ENCODE data around the gene GLOD4. TPM values are rescaled to one million over a fixed set of nuclear protein-coding genes. Genes with fewer than 3 reads are reported as not detected.

GLOD4 gene
- polyA plus RNA-seq, 1 experiment: 15.8 TPM

DNA sequence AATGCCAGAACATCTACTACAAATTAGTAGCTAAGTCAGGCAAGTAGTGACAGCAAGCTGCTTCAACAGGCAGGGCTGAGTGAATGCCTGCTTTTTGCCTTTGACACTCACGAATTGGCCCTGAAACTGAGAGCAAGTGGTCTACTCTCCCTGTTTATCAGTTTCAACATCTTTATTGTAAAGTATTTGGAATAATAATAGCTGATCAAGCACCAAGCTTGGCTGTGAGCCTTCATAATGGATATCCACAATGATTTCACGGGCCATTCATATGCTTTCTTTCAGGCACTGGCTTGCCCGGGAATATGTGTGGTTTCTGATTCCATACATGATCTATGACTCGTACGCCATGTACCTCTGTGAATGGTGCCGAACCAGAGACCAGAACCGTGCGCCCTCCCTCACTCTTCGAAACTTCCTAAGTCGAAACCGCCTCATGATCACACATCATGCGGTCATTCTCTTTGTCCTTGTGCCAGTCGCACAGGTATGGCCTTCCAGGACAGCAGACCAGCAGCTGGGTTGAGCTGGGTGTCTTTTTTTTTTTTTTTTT is 44.4 kb downstream of the GLOD4 start:
- DNase-seq (ENCODE audit: low read depth): no peak
- H3K36me3 ChIP-seq (ENCODE audit: control insufficient read depth, insufficient read depth, low read length): peaks cover 11% of the 10 kb centered on the region
- ChIA-PET POLR2A (no interaction called here), CTCF (interaction anchor here (0.7 to 3.7 kb wide), 3 partner anchors 9 to 259 kb away, joined by 3 to 21 read pairs (median 3); partner anchors contain the start of genes GEMIN4 and TIMM22)
- H3K4me3 ChIP-seq (ENCODE audit: low read depth, low read length): no peak overlapping the region
- H3K27me3 ChIP-seq (ENCODE audit: control insufficient read depth, insufficient read depth, low read length): no peaks in the 10 kb centered on the region
- TF ChIP-seq, protein P1, sequence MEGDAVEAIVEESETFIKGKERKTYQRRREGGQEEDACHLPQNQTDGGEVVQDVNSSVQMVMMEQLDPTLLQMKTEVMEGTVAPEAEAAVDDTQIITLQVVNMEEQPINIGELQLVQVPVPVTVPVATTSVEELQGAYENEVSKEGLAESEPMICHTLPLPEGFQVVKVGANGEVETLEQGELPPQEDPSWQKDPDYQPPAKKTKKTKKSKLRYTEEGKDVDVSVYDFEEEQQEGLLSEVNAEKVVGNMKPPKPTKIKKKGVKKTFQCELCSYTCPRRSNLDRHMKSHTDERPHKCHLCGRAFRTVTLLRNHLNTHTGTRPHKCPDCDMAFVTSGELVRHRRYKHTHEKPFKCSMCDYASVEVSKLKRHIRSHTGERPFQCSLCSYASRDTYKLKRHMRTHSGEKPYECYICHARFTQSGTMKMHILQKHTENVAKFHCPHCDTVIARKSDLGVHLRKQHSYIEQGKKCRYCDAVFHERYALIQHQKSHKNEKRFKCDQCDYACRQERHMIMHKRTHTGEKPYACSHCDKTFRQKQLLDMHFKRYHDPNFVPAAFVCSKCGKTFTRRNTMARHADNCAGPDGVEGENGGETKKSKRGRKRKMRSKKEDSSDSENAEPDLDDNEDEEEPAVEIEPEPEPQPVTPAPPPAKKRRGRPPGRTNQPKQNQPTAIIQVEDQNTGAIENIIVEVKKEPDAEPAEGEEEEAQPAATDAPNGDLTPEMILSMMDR (IDR thresholded peaks at IDR 0.05; ENCODE audit: insufficient read depth, low read depth, low read length): no peak

DNA sequence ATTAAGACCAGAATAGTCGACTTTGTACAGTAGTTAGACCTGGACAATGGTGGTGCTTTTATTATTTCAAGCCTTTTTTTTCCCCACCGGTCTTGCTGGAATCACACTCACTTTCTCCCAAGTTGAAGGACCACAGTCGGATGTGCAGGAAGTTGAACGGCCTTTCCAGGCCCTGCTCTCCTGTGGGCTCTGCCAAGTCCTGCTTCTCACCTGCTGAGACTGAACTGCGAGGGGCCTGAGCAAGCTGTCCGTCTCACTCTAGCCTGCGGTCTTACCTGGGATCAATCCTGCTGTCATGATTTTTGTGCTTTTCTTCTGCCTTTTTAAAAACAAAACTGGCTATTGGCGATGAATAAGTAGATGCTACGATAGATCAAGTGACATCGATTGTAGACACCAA is 48.3 kb downstream of the GLOD4 start:
- CTCF ChIA-PET: no interaction called here

DNA sequence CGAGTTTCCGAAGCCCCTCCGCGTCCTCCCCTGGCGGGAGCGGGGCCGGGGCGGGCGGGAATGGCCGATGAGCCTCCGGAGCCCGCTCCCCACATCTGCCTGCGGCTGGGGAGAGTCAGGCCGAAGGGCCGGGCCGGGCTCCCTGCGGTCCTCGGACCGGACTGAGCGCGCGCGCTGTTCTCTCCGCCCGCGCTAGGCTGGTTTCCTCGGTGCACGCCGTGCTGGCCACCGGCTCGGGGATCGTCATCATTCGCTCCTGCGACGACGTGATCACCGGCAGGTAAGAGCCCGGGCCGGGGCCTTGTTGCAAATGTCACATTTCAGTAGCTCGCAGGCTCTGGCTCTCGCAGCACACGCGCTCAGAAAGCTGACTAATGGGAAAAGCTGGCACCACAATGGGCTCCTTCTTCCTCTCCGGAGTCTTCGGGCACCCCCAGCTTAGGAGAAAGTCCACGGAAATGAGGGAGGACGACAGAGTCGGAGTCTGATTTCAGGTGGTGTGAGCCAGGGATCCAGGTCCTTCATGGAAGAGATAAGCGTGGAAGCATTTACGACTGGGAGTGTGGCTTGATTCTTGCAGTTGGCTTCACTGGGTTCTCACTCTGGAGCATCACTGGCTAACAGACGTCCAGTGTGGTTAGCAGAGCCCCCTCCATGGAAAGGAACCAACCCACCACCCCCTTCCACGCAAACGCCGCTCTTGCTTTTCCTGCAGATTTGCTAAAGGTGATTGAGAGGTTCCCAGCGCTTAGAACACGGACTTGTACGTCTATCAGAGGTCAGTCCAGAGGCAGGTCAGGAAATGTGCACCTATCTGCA is 49.0 kb downstream of the GLOD4 start:
- H3K36me3 ChIP-seq (ENCODE audit: control insufficient read depth, insufficient read depth, low read length): peaks cover 2% of the 10 kb centered on the region; the same call in 1 of the 2 replicates
- ChIA-PET CTCF (no interaction called here), POLR2A (interaction anchor here (0.6 kb wide), 1 partner anchor 10 kb away, joined by 3 read pairs; no protein-coding TSS in a partner anchor)
- TF ChIP-seq, protein P1 (IDR thresholded peaks at IDR 0.05; ENCODE audit: insufficient read depth, low read depth, low read length): no peak
- peak overlapping the region; percentile 75 for H3K4me3 ChIP-seq (ENCODE audit: low read depth, low read length)
- H3K27me3 ChIP-seq (ENCODE audit: control insufficient read depth, insufficient read depth, low read length): no peaks in the 10 kb centered on the region
- DNase-seq (ENCODE audit: low read depth): no peak

More for the DNA sequence above, 48.3 kb downstream of the GLOD4 start:
- peak overlapping the region; percentile 75 for H3K4me3 ChIP-seq (ENCODE audit: low read depth, low read length)
- TF ChIP-seq, protein P1 (IDR thresholded peaks at IDR 0.05; ENCODE audit: insufficient read depth, low read depth, low read length): no peak
- POLR2A ChIA-PET: no interaction called here
- peaks cover 2% of the 10 kb centered on the region; the same call in 1 of the 2 replicates for H3K36me3 ChIP-seq (ENCODE audit: control insufficient read depth, insufficient read depth, low read length)
- H3K27me3 ChIP-seq (ENCODE audit: control insufficient read depth, insufficient read depth, low read length): no peaks in the 10 kb centered on the region
- DNase-seq (ENCODE audit: low read depth): no peak

DNA sequence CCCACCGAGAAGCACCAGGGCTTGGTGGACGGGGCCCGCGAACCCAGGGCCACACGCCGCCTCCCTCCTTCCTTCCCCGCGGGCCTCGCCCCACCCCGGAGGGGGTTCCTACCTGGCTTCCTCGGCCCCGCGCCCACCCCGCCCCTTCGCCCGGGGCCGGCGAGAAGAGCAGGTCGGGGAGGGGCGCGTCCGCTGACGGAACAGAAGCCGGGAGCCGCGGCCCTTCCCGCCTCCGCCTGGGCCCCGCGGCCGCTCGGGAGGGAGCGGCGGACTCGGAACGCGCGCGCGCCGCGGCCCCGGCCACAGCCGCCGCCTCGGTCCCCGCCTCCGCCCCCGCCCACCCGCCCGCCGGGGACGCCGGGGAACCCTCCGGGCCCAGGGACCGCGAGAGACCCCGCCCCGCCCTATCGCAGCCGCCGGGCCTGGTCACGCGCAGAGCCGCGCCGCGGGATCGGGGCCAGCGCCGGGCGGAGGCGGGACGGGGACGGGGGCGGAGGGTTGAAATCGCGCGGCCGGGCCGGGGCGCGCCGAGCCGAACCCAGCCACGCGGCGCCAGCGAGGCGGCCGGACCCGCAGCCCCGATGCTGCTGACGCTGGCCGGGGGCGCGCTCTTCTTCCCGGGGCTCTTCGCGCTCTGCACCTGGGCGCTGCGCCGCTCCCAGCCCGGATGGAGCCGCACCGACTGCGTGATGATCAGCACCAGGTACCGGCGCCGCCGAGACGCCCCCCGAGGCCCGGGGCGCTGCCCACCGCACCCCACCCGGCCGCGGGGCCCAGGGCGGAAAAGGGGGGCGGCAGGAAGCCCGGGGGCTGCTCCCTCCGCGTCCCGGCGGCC is 49.8 kb downstream of the GLOD4 start, which contains the start of gene TLCD3A:
Gene TLCD3A (plus strand): TSS at position 530 of the 835 bp plus-strand sequence. CDS start 52 bp downstream, at position 582.
- peak within 1 kb of the TSS; percentile 75 for H3K4me3 ChIP-seq (ENCODE audit: low read depth, low read length)
- TF ChIP-seq, protein P1 (IDR thresholded peaks at IDR 0.05; ENCODE audit: insufficient read depth, low read depth, low read length): no peak
- H3K27me3 ChIP-seq (ENCODE audit: control insufficient read depth, insufficient read depth, low read length): no peaks in the 10 kb centered on the region
- DNase-seq (ENCODE audit: low read depth): no peak
- ChIA-PET POLR2A (no interaction called here), CTCF (no interaction called here)
- H3K36me3 ChIP-seq (ENCODE audit: control insufficient read depth, insufficient read depth, low read length): peaks cover 2% of the 10 kb centered on the region; the same call in 1 of the 2 replicates
